B cell (primary cell): ENCODE measurements around the gene FNDC10. TPM values are rescaled to one million over a fixed set of nuclear protein-coding genes. Genes with fewer than 3 reads are reported as not detected.

Source experiments
- ATAC-seq: fragments of 200-7000 bp; cut with Tn5 transposase; one replicate; pipeline ENCODE4 v1.10.0; 2021; ENCODE audit warnings: low read depth, mild to moderate bottlenecking, moderate number of reproducible peaks, moderate library complexity
- CTCF ChIA-PET: fragments of 350-600 bp; sonication (Branson Sonifier 250); formaldehyde crosslinking; loops from one replicate; lab custom pipeline; 2021; ENCODE audit warnings: antibody characterized with exemption, inconsistent platforms; lab: Charles Lee
- POLR2A ChIA-PET: fragments of 350-600 bp; sonication (Branson Sonifier 250); formaldehyde crosslinking; loops from one replicate; lab custom pipeline; 2021; ENCODE audit warnings: antibody characterized with exemption; lab: Charles Lee
- DNase-seq: peaks from one replicate; pipeline ENCODE4 v3.0.0; 2013
- H2AFZ ChIP-seq: 2 replicates; pipeline ENCODE4 v1.6.1; 2012; ENCODE audit warnings: mild to moderate bottlenecking, low read depth, low read length; ENCODE audit not compliant: insufficient read depth, poor library complexity, severe bottlenecking
- H3K27ac ChIP-seq, 2 donors: 1 replicate in 1 of 2; 2 replicates in 1 of 2; pipeline ENCODE4 v1.5.1; 2012 to 2013; ENCODE audit warnings: low read length in 2 of 2, mild to moderate bottlenecking in 2 of 2, moderate library complexity in 1 of 2
- H3K27me3 ChIP-seq, 4 experiments: fragments of 200-600 bp in 1 of 4; sonication (generic) in 1 of 4; replicated peaks in 1 of 4; 1 replicate in 2 of 4; 2 replicates in 2 of 4; pipeline versions ENCODE4 v1.6.1 to v1.7.0; 2013 to 2016; ENCODE audit warnings: low read length in 3 of 4, mild to moderate bottlenecking in 2 of 4, mixed read lengths in 1 of 4, moderate library complexity in 1 of 4; ENCODE audit not compliant: insufficient read depth in 4 of 4, control insufficient read depth in 3 of 4; ENCODE audit errors: control extremely low read depth in 1 of 4
- H3K36me3 ChIP-seq, 2 experiments: replicated peaks in 1 of 2; 1 replicate in 1 of 2; 2 replicates in 1 of 2; pipeline versions ENCODE4 v1.6.1 to v1.7.1; 2013; ENCODE audit warnings: low read length in 1 of 2; ENCODE audit not compliant: insufficient read depth in 2 of 2, control insufficient read depth in 1 of 2; ENCODE audit errors: control extremely low read depth in 1 of 2, extremely low read depth in 1 of 2
- H3K4me1 ChIP-seq, 2 donors: fragments of 200-600 bp in 1 of 2; sonication (generic) in 1 of 2; 1 replicate in 1 of 2; 2 replicates in 1 of 2; pipeline versions ENCODE4 v1.5.1 to v1.6.1; 2013 to 2017; ENCODE audit warnings: low read length in 2 of 2; ENCODE audit not compliant: control insufficient read depth in 2 of 2, insufficient read depth in 2 of 2
- H3K4me2 ChIP-seq: replicated peaks from 2 replicates; pipeline ENCODE3; 2012; ENCODE audit warnings: mild to moderate bottlenecking, low read depth, low read length; ENCODE audit not compliant: poor library complexity, severe bottlenecking
- H3K4me3 ChIP-seq, 5 experiments: fragments of 200-600 bp in 1 of 5; sonication (generic) in 1 of 5; 1 replicate in 3 of 5; 2 replicates in 2 of 5; pipeline versions ENCODE4 v1.5.1 to v1.7.0; 2011 to 2016; ENCODE audit warnings: low read length in 4 of 5, mild to moderate bottlenecking in 4 of 5, low read depth in 2 of 5, control low read depth in 1 of 5, moderate library complexity in 1 of 5; ENCODE audit not compliant: insufficient read depth in 1 of 5; ENCODE audit errors: control extremely low read depth in 1 of 5, extremely low read depth in 1 of 5
- H3K79me2 ChIP-seq: fragments of 200-600 bp; sonication (generic); one replicate; pipeline ENCODE4 v1.6.0; 2016; ENCODE audit warnings: low read length; ENCODE audit not compliant: control insufficient read depth, insufficient read depth
- H3K9ac ChIP-seq: fragments of 200-600 bp; sonication (generic); 2 replicates; pipeline ENCODE4 v1.6.1; 2017; ENCODE audit warnings: mild to moderate bottlenecking, low read length, moderate library complexity
- H3K9me3 ChIP-seq, 3 donors: one replicate each; pipeline versions ENCODE4 v1.6.1 to v1.7.1; 2013; ENCODE audit warnings: low read length in 2 of 3; ENCODE audit not compliant: control insufficient read depth in 2 of 3, insufficient read depth in 1 of 3; ENCODE audit errors: control extremely low read depth in 1 of 3
- H4K20me1 ChIP-seq: 2 replicates; pipeline ENCODE4 v1.6.0; 2012; ENCODE audit warnings: mild to moderate bottlenecking, low read length; ENCODE audit not compliant: insufficient read depth, control insufficient read depth, poor library complexity, severe bottlenecking
- H3K27ac Mint-ChIP-seq: one replicate; pipeline ENCODE4 v1.8.0; 2021; ENCODE audit warnings: mixed read lengths
- H3K27me3 Mint-ChIP-seq: one replicate; pipeline ENCODE4 v1.8.0; 2021; ENCODE audit warnings: mixed read lengths
- H3K4me1 Mint-ChIP-seq: one replicate; pipeline ENCODE4 v1.8.0; 2021; ENCODE audit warnings: mixed read lengths
- H3K4me3 Mint-ChIP-seq: one replicate; pipeline ENCODE4 v1.8.0; 2021; ENCODE audit warnings: mixed read lengths
- H3K9me3 Mint-ChIP-seq: one replicate; pipeline ENCODE4 v1.8.0; 2022; ENCODE audit warnings: mixed read lengths; ENCODE audit not compliant: insufficient read depth
- CTCF ChIP-seq: fragments of 200-600 bp; IDR thresholded peaks from one replicate; pipeline ENCODE4 v1.8.0; 2022; ENCODE audit warnings: antibody characterized with exemption, mild to moderate bottlenecking
- EZH2 ChIP-seq: IDR thresholded peaks from 2 replicates; pipeline ENCODE4 v1.6.1; 2012; ENCODE audit warnings: borderline replicate concordance, low read depth, mild to moderate bottlenecking, moderate library complexity, low read length; ENCODE audit not compliant: insufficient read depth, poor library complexity, severe bottlenecking
- WGBS: methylation state at CpG from one replicate; pipeline ENCODE4 v1.1.5; 2013; ENCODE audit warnings: missing lambda C conversion rate; ENCODE audit not compliant: insufficient coverage; 5-methylcytosine and 5-hydroxymethylcytosine counted together
- intact Hi-C: fragments of 100-400 bp; cut with micrococcal nuclease; formaldehyde crosslinking; loops from one replicate; pipeline ENCODE4 v1.10.0; 2022
- polyA plus RNA-seq: library from polyadenylated mRNA; depleted of rRNA; stranded (reverse); fragments of >200 nt; gene quantifications from 2 replicates; pipeline ENCODE4 v1.2.3, GENCODE V29; 2012
- total RNA-seq, 2 donors: library from RNA; stranded (reverse); fragments of 120-200 nt in 1 of 2; gene quantifications; 1 replicate in 1 of 2; 2 replicates in 1 of 2; pipeline versions ENCODE4 v1.2.3 to v1.2.4, GENCODE V29; 2013 to 2022

Gene FNDC10
- total and polyA plus RNA-seq, 2 donors (not counting 1 experiment from before 2014, with no cell fraction given), result 1.4 TPM

DNA sequence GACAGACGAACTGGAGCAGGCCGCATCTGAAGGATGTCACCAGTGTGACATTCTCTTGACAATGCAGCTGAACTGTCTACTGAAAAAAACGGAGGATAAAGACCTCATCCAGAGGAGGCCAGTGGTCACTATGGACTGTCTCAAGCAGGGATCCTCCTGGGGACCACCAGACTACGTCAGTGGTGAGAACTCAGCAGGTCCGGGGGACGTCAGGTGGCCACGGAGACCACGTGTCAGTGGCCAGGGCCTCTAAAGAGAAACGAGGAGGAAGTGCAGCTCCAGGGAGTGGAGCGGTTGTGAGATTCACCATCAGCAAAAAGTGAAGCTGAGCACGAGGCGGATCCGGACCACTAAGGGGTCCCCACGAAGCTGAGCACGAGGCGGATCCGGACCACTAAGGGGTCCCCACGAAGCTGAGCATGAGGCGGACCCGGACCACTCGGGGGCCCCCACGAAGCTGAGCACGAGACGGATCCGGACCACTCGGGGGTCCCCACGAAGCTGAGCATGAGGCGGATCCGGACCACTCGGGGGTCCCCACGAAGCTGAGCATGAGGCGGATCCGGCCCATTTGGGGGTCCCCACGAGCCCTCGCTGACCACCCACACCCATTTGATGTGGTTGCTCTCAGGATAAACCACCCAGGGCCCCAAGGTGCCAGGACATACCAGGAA is 46.0 kb downstream of the FNDC10 start:
- Mint-ChIP-seq H3K27me3 (no peaks in the 10 kb centered on the region), H3K27ac (no peak overlapping the region), H3K4me3 (no peak overlapping the region), H3K4me1 (peaks cover 2% of the 10 kb centered on the region), H3K9me3 (no peaks in the 10 kb centered on the region)
- ATAC-seq, result no peak
- ChIA-PET CTCF (no interaction called here), POLR2A (interaction anchor here (0.7 kb wide), 1 partner anchor 13 kb away, joined by 3 read pairs; no protein-coding TSS in a partner anchor)
- H3K4me1 ChIP-seq, result no peaks in the 10 kb centered on the region
- H3K9ac ChIP-seq, result no peak overlapping the region
- H3K4me3 ChIP-seq, result no peak overlapping the region
- peaks cover 48% of the 10 kb centered on the region for H4K20me1 ChIP-seq
- TF ChIP-seq EZH2 (no peak), CTCF (no peak)
- no peak overlapping the region for H2AFZ ChIP-seq
- peaks cover 0 to 4% of the 10 kb centered on the region in 2 experiments for H3K36me3 ChIP-seq
- H3K4me2 ChIP-seq, result no peak overlapping the region
- intact Hi-C loops, result no loop called here
- no peaks in the 10 kb centered on the region for H3K27me3 ChIP-seq
- H3K79me2 ChIP-seq, result peaks cover 28% of the 10 kb centered on the region
- H3K27ac ChIP-seq, result no peak overlapping the region
- no peak for DNase-seq
- H3K9me3 ChIP-seq, result no peaks in the 10 kb centered on the region
- WGBS, result 91% methylated on average over 35 of the region's 35 CpGs

DNA sequence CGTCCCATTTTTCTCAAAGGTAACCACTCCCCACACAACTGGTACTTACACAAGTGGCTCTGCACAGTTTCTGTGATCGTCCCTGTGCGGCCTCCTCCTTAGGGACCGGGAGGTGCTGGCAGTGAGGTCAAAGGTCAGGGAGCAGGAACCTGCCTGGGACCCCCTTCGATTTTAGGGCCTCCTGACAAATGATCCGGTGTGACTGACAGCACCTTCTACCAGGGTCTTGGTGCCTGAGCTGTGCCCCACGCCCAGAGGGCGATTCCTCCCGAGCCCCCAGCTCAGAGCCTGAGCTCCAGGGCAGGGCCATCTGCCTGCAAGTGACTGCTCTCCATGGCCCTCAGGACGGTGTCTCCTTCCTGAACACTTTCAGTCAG is 47.7 kb downstream of the FNDC10 start:
- no peak overlapping the region for H2AFZ ChIP-seq
- H3K27ac ChIP-seq, result no peak overlapping the region
- H3K27me3 ChIP-seq, result no peaks in the 10 kb centered on the region
- H3K79me2 ChIP-seq, result peaks cover 29% of the 10 kb centered on the region
- Mint-ChIP-seq H3K4me1 (peaks cover 2% of the 10 kb centered on the region), H3K27ac (no peak overlapping the region), H3K27me3 (no peaks in the 10 kb centered on the region), H3K9me3 (no peaks in the 10 kb centered on the region), H3K4me3 (no peak overlapping the region)
- peaks cover 0 to 4% of the 10 kb centered on the region in 2 experiments for H3K36me3 ChIP-seq
- H3K4me1 ChIP-seq, result no peaks in the 10 kb centered on the region
- no peak overlapping the region for H3K4me2 ChIP-seq
- no peak for TF ChIP-seq EZH2
- TF ChIP-seq CTCF, result no peak
- ChIA-PET POLR2A (no interaction called here), CTCF (no interaction called here)
- H3K9me3 ChIP-seq, result no peaks in the 10 kb centered on the region
- no peak overlapping the region for H3K4me3 ChIP-seq
- 97% methylated on average over 9 of the region's 10 CpGs for WGBS
- intact Hi-C loops, result no loop called here
- no peak for DNase-seq
- H4K20me1 ChIP-seq, result peaks cover 42% of the 10 kb centered on the region
- ATAC-seq, result no peak
- H3K9ac ChIP-seq, result no peak overlapping the region
